GM23338 (cell line): Measurements from ENCODE around the gene PHYKPL. TPM values are rescaled to one million over a fixed set of nuclear protein-coding genes. Genes with fewer than 3 reads are reported as not detected.

Experiments used
- ATAC-seq: fragments of 200-7000 bp; cut with Tn5 transposase; 3 replicates; pipeline ENCODE4 v1.9.1; 2020
- DNase-seq: peaks from one replicate; pipeline ENCODE4 v3.0.0-alpha.2; 2015; ENCODE audit warnings: low spot score
- H2AFZ ChIP-seq: fragments of 200-600 bp; sonication (generic); 2 replicates; pipeline ENCODE4 v1.8.0; 2016; ENCODE audit warnings: antibody characterized with exemption, mild to moderate bottlenecking, moderate library complexity
- H3F3A ChIP-seq: fragments of 200-600 bp; sonication (generic); replicated peaks from 2 replicates; pipeline ENCODE4 v1.8.0; 2017; ENCODE audit warnings: antibody characterized with exemption, mixed run types, low read depth
- H3K27ac ChIP-seq: fragments of 200-600 bp; sonication (generic); 2 replicates; pipeline ENCODE4 v1.6.1; 2016; ENCODE audit warnings: low read depth
- H3K27me3 ChIP-seq: fragments of 200-600 bp; sonication (generic); 2 replicates; pipeline ENCODE4 v1.8.0; 2016; ENCODE audit warnings: mild to moderate bottlenecking, mixed run types, moderate library complexity; ENCODE audit not compliant: insufficient read depth
- H3K36me3 ChIP-seq: fragments of 200-600 bp; sonication (generic); 2 replicates; pipeline ENCODE4 v1.8.0; 2016; ENCODE audit warnings: mild to moderate bottlenecking; ENCODE audit not compliant: insufficient read depth
- H3K4me1 ChIP-seq: fragments of 200-600 bp; sonication (generic); 2 replicates; pipeline ENCODE4 v1.8.0; 2016; ENCODE audit warnings: mild to moderate bottlenecking, moderate library complexity; ENCODE audit not compliant: insufficient read depth
- H3K4me2 ChIP-seq: fragments of 200-600 bp; sonication (generic); 2 replicates; pipeline ENCODE4 v1.7.1; 2017; ENCODE audit warnings: mixed run types
- H3K4me3 ChIP-seq: fragments of 200-600 bp; sonication (generic); 2 replicates; pipeline ENCODE4 v1.6.1; 2016; ENCODE audit warnings: mixed run types
- H3K79me2 ChIP-seq: fragments of 200-600 bp; sonication (generic); replicated peaks from 2 replicates; pipeline ENCODE4 v1.8.0; 2017; ENCODE audit warnings: mild to moderate bottlenecking; ENCODE audit not compliant: insufficient read depth
- H3K9me2 ChIP-seq: fragments of 200-600 bp; sonication (generic); 2 replicates; pipeline ENCODE4 v1.8.0; 2017; ENCODE audit not compliant: insufficient read depth
- H4K20me1 ChIP-seq: fragments of 200-600 bp; sonication (generic); replicated peaks from 2 replicates; pipeline ENCODE4 v1.8.0; 2017; ENCODE audit warnings: mild to moderate bottlenecking; ENCODE audit not compliant: insufficient read depth
- H3K27ac Mint-ChIP-seq: 2 replicates; pipeline ENCODE4 v1.8.0; 2020; ENCODE audit warnings: inconsistent platforms, mild to moderate bottlenecking, moderate library complexity, mixed read lengths
- H3K27me3 Mint-ChIP-seq: 3 replicates; pipeline ENCODE4 v1.8.0; 2022; ENCODE audit warnings: low read depth, mild to moderate bottlenecking, moderate library complexity, mixed read lengths, inconsistent platforms; ENCODE audit not compliant: insufficient read depth, poor library complexity
- H3K36me3 Mint-ChIP-seq: 3 replicates; pipeline ENCODE4 v1.8.0; 2021; ENCODE audit warnings: low read depth, mild to moderate bottlenecking, inconsistent platforms, moderate library complexity, mixed read lengths
- H3K4me1 Mint-ChIP-seq: 3 replicates; pipeline ENCODE4 v1.8.0; 2020; ENCODE audit warnings: mild to moderate bottlenecking, inconsistent platforms, mixed read lengths
- H3K4me3 Mint-ChIP-seq: 3 replicates; pipeline ENCODE4 v1.8.0; 2021; ENCODE audit warnings: moderate library complexity, mild to moderate bottlenecking, inconsistent platforms, mixed read lengths
- H3K9me3 Mint-ChIP-seq: 3 replicates; pipeline ENCODE4 v1.8.0; 2020; ENCODE audit warnings: moderate library complexity, mild to moderate bottlenecking, inconsistent platforms, mixed read lengths
- CREB1 ChIP-seq: fragments of 250-450 bp; sonication (Bioruptor Pico); IDR thresholded peaks from 2 replicates; pipeline ENCODE4 v1.5.0; 2020; ENCODE audit warnings: low read depth, mild to moderate bottlenecking, moderate library complexity
- CTCF ChIP-seq, 2 experiments: fragments of 200-600 bp in 1 of 2; sonication (generic) in 1 of 2; conservative IDR thresholded peaks; 2 replicates each; pipeline versions ENCODE4 v1.5.1 to v1.6.1; 2016 to 2017; ENCODE audit warnings: antibody characterized with exemption in 2 of 2, low read depth in 2 of 2, mild to moderate bottlenecking in 2 of 2, moderate library complexity in 1 of 2
- ETS1 ChIP-seq: IDR thresholded peaks from 2 replicates; pipeline ENCODE4 v1.6.1; 2016; ENCODE audit warnings: antibody characterized with exemption
- EZH2 ChIP-seq: fragments of 200-600 bp; sonication (generic); IDR thresholded peaks from one replicate; pipeline ENCODE4 v1.8.0; 2017; ENCODE audit warnings: antibody characterized with exemption, mild to moderate bottlenecking, low read depth; ENCODE audit not compliant: unreplicated experiment
- EZH2phosphoT487 ChIP-seq: fragments of 200-600 bp; sonication (generic); IDR thresholded peaks from one replicate; pipeline ENCODE4 v1.8.1; 2018; ENCODE audit warnings: antibody characterized with exemption; ENCODE audit not compliant: unreplicated experiment
- JUNB ChIP-seq: IDR thresholded peaks from one replicate; pipeline ENCODE4 v1.6.1; 2016; ENCODE audit warnings: antibody characterized with exemption; ENCODE audit not compliant: unreplicated experiment
- POLR2AphosphoS5 ChIP-seq: IDR thresholded peaks from 2 replicates; pipeline ENCODE4 v1.6.1; 2016; ENCODE audit warnings: antibody characterized with exemption, low read depth
- STAT1 ChIP-seq: IDR thresholded peaks from one replicate; pipeline ENCODE4 v1.6.1; 2016; ENCODE audit warnings: antibody characterized with exemption; ENCODE audit not compliant: unreplicated experiment
- ZNF114 ChIP-seq: fragments of 250-450 bp; sonication (Bioruptor Pico); IDR thresholded peaks from 2 replicates; pipeline ENCODE4 v1.5.0; 2020; ENCODE audit warnings: mild to moderate bottlenecking, moderate library complexity
- ZNF331 ChIP-seq: fragments of 250-450 bp; sonication (Bioruptor Pico); IDR thresholded peaks from 2 replicates; pipeline ENCODE4 v1.5.0; 2020; ENCODE audit warnings: low read depth, mild to moderate bottlenecking, moderate library complexity
- ZNF462 ChIP-seq: fragments of 250-450 bp; sonication (Bioruptor Pico); IDR thresholded peaks from 2 replicates; pipeline ENCODE4 v1.5.0; 2020; ENCODE audit warnings: mild to moderate bottlenecking, moderate library complexity
- polyA plus RNA-seq: library from polyadenylated mRNA; unstranded; fragments of >200 nt; fragmentation: Nextera tagmentation; extraction: Ambion mirVana; gene quantifications from 2 replicates; pipeline ENCODE4 v1.2.1, GENCODE V29; 2016
- total RNA-seq: library from RNA; depleted of rRNA; stranded (reverse); fragments of >200 nt; shearing (Covaris generic); gene quantifications from 2 replicates; pipeline ENCODE4 v1.2.3, GENCODE V29; 2014

PHYKPL gene
- total and polyA plus RNA-seq, 2 experiments from 2014 or later: 15.9 to 20.8 TPM

GRCh38 chr5:178273665-178274541 lies 41.3 kb upstream of the PHYKPL start:
- H3K4me1 ChIP-seq: no peaks in the 10 kb centered on the region
- H3K4me2 ChIP-seq: no peak overlapping the region
- Mint-ChIP-seq H3K4me3 (no peak overlapping the region), H3K27me3 (peaks cover 18% of the 10 kb centered on the region), H3K4me1 (no peaks in the 10 kb centered on the region; the same call in 2 of the 3 replicates), H3K27ac (no peak overlapping the region), H3K9me3 (no peaks in the 10 kb centered on the region; the same call in 2 of the 3 replicates), H3K36me3 (no peaks in the 10 kb centered on the region; the same call in 2 of the 3 replicates)
- H3K27me3 ChIP-seq: no peaks in the 10 kb centered on the region
- H3K36me3 ChIP-seq: no peaks in the 10 kb centered on the region
- DNase-seq: no peak
- TF ChIP-seq CTCF (conservative IDR thresholded peaks at IDR 0.05; ENCODE audit: low read depth in 2 of 2) (no peak), POLR2AphosphoS5 (no peak)
- H3K9me2 ChIP-seq: no peaks in the 10 kb centered on the region
- no peak overlapping the region for H3K4me3 ChIP-seq
- no peak overlapping the region for H2AFZ ChIP-seq
- H3F3A ChIP-seq: no peaks in the 10 kb centered on the region
- H3K79me2 ChIP-seq: no peaks in the 10 kb centered on the region
- H4K20me1 ChIP-seq: no peaks in the 10 kb centered on the region
- no peak overlapping the region for H3K27ac ChIP-seq
- ATAC-seq: no peak; the same call in 2 of the 3 replicates

GRCh38 chr5:178273041-178273440 lies 40.4 kb upstream of the PHYKPL start:
- Mint-ChIP-seq H3K36me3 (no peaks in the 10 kb centered on the region; the same call in 2 of the 3 replicates), H3K4me1 (no peaks in the 10 kb centered on the region; the same call in 2 of the 3 replicates), H3K9me3 (no peaks in the 10 kb centered on the region; the same call in 2 of the 3 replicates), H3K4me3 (no peak overlapping the region), H3K27ac (no peak overlapping the region), H3K27me3 (peaks cover 11% of the 10 kb centered on the region)
- Histone ChIP-seq H3K79me2 (no peaks in the 10 kb centered on the region), H3K4me1 (no peaks in the 10 kb centered on the region), H4K20me1 (no peaks in the 10 kb centered on the region), H3K4me3 (no peak overlapping the region), H3K4me2 (no peak overlapping the region), H3F3A (no peaks in the 10 kb centered on the region), H2AFZ (no peak overlapping the region), H3K27me3 (no peaks in the 10 kb centered on the region), H3K27ac (no peak overlapping the region), H3K36me3 (no peaks in the 10 kb centered on the region), H3K9me2 (no peaks in the 10 kb centered on the region)
- ATAC-seq: no peak
- no peak for DNase-seq
- TF ChIP-seq EZH2phosphoT487 (no peak), EZH2 (no peak), ZNF114 (CRISPR knock-in tag) (no peak), POLR2AphosphoS5 (no peak), CREB1 (CRISPR knock-in tag) (no peak), STAT1 (no peak), JUNB (no peak), ZNF462 (no peak), ZNF331 (CRISPR knock-in tag) (no peak), ETS1 (no peak)
